Mucosa of descending colon (tissue), 3 donors: Measurements from ENCODE around the gene PRPH. TPM values are rescaled to one million over a fixed set of nuclear protein-coding genes. Genes with fewer than 3 reads are reported as not detected.

Experiments
- ATAC-seq: fragments of 200-7000 bp; cut with Tn5 transposase; one replicate; pipeline ENCODE4 v1.9.1; 2020; ENCODE audit warnings: mild to moderate bottlenecking, moderate library complexity
- DNase-seq, 3 donors: peaks; one replicate each; pipeline ENCODE4 v3.0.0-alpha.2; 2020
- H3K36me3 ChIP-seq: fragments of 200-600 bp; one replicate; pipeline ENCODE4 v1.8.0; 2021; ENCODE audit warnings: low read depth, mild to moderate bottlenecking
- H3K4me1 ChIP-seq: fragments of 200-600 bp; one replicate; pipeline ENCODE4 v1.8.0; 2021; ENCODE audit warnings: low read depth, mild to moderate bottlenecking
- H3K4me3 ChIP-seq: fragments of 200-600 bp; one replicate; pipeline ENCODE4 v1.8.0; 2021; ENCODE audit warnings: mild to moderate bottlenecking
- H3K9me3 ChIP-seq: fragments of 200-600 bp; one replicate; pipeline ENCODE4 v1.8.0; 2021; ENCODE audit warnings: mild to moderate bottlenecking
- CTCF ChIP-seq: fragments of 200-600 bp; IDR thresholded peaks from one replicate; pipeline ENCODE4 v1.8.0; 2022; ENCODE audit warnings: antibody characterized with exemption, mild to moderate bottlenecking
- intact Hi-C, 2 donors: fragments of 100-400 bp; cut with DNase I in 1 of 2; cut with micrococcal nuclease in 1 of 2; formaldehyde crosslinking; loops; one replicate each; pipeline versions ENCODE4 v1.11.0 to v1.11.1; 2022; cut with DNase I, micrococcal nuclease
- total RNA-seq, 3 donors: library from RNA; stranded (reverse); fragmentation: NEBNext Ultra II Directional in 2 of 3; extraction: Animal tissue kit (Norgen Biotek cat#: 25700) in 2 of 3; gene quantifications; one replicate each; pipeline versions ENCODE4 v1.2.1 to v1.2.4, GENCODE V29; 2021 to 2023
- donor health status: DM: no; HTN: no; CAD: no; lungs with moderate emphysema.
- donor health status: DM: no; HTN: no; CAD: no.
- donor health status: DM: no; HTN: yes; CAD: no.

PRPH gene
- total RNA-seq, 3 donors from 2014 or later: 5.1 to 69.5 (median 8.6) TPM

- no peak for ATAC-seq
- TF ChIP-seq CTCF: no peak
- intact Hi-C loops: no loop called here
- DNase-seq: no peak
- H3K4me1 ChIP-seq: peaks cover 19% of the 10 kb centered on the region
- no peaks in the 10 kb centered on the region for H3K36me3 ChIP-seq
- no peaks in the 10 kb centered on the region for H3K9me3 ChIP-seq
- H3K4me3 ChIP-seq: no peak overlapping the region
Measured at GRCh38 chr12:49327887-49328286, 32.9 kb downstream of the PRPH start.

- DNase-seq: no peak
- no peaks in the 10 kb centered on the region for H3K36me3 ChIP-seq
- intact Hi-C loops: no loop called here
Measured at GRCh38 chr12:49328816-49329215, 33.9 kb downstream of the PRPH start.

GRCh38 chr12:49330032-49330619, 35.2 kb downstream of the PRPH start:
- Histone ChIP-seq H3K4me1 (peaks cover 15% of the 10 kb centered on the region), H3K36me3 (no peaks in the 10 kb centered on the region), H3K4me3 (no peak overlapping the region), H3K9me3 (no peaks in the 10 kb centered on the region)
- no peak for TF ChIP-seq CTCF
- ATAC-seq (no peak), DNase-seq (no peak)
- intact Hi-C loops: loop anchor here in 1 of 2 donors (10.0 kb wide), 1 partner anchor 45 kb away; no protein-coding TSS in a partner anchor

More at GRCh38 chr12:49328816-49329215, 33.9 kb downstream of the PRPH start:
- Histone ChIP-seq H3K4me3 (no peak overlapping the region), H3K4me1 (peaks cover 17% of the 10 kb centered on the region), H3K9me3 (no peaks in the 10 kb centered on the region)
- no peak for TF ChIP-seq CTCF
- no peak for ATAC-seq

GRCh38 chr12:49330631-49331379, 35.9 kb downstream of the PRPH start:
- H3K36me3 ChIP-seq: no peaks in the 10 kb centered on the region
- intact Hi-C loops: loop anchor here in 1 of 2 donors (10.0 kb wide), 1 partner anchor 46 kb away; no protein-coding TSS in a partner anchor
- H3K4me1 ChIP-seq: peaks cover 15% of the 10 kb centered on the region
- no peak overlapping the region for H3K4me3 ChIP-seq
- no peaks in the 10 kb centered on the region for H3K9me3 ChIP-seq
- TF ChIP-seq CTCF: no peak
- ATAC-seq (no peak), DNase-seq (no peak)

GRCh38 chr12:49331380-49332222, 36.7 kb downstream of the PRPH start:
- Histone ChIP-seq H3K4me3 (no peak overlapping the region), H3K9me3 (no peaks in the 10 kb centered on the region), H3K36me3 (no peaks in the 10 kb centered on the region), H3K4me1 (peaks cover 18% of the 10 kb centered on the region)
- peak; percentile 95 for ATAC-seq
- intact Hi-C loops: loop anchor here in 1 of 2 donors (10.0 kb wide), 1 partner anchor 47 kb away; no protein-coding TSS in a partner anchor
- DNase-seq: peak in 2 of 3 donors; percentile 78 to 79
- TF ChIP-seq CTCF: peak; percentile 63
